GM18502 (cell line): Measurements from ENCODE around the gene NUTM2F.
"Not testable (repeated sequence)": the region's sequence is repeated elsewhere in the genome, so short reads cannot be mapped to it uniquely, and the experiment has no call there.

ENCODE experiments used
- ATAC-seq: cut with Tn5 transposase; IDR thresholded peaks from one replicate; pipeline ENCODE4 v1.9.1; 2021; ENCODE audit warnings: mild to moderate bottlenecking; ENCODE audit not compliant: unreplicated experiment, poor library complexity

Gene NUTM2F

GRCh38 chr9:94316236-94316635 lies 12.2 kb downstream of the NUTM2F start:
- ATAC-seq: not testable (repeated sequence)

- not testable (repeated sequence) for ATAC-seq
These were observed 13.1 kb downstream of the NUTM2F start for GRCh38 chr9:94315034-94315984.

- ATAC-seq: no peak
These were observed 25.1 kb downstream of the NUTM2F start for GRCh38 chr9:94303321-94303720.

- ATAC-seq: no peak
These were observed 26.0 kb downstream of the NUTM2F start for GRCh38 chr9:94302426-94302825.

GRCh38 chr9:94301583-94301982 lies 26.9 kb downstream of the NUTM2F start:
- no peak for ATAC-seq

GRCh38 chr9:94300470-94301301 lies 27.8 kb downstream of the NUTM2F start:
- no peak for ATAC-seq

- no peak for ATAC-seq
These were observed 29.4 kb downstream of the NUTM2F start for GRCh38 chr9:94298949-94299599.

GRCh38 chr9:94289691-94290090 lies 38.8 kb downstream of the NUTM2F start:
- no peak for ATAC-seq

GRCh38 chr9:94287877-94288513 lies 40.4 kb downstream of the NUTM2F start:
- ATAC-seq: no peak

- no peak for ATAC-seq
These were observed 42.3 kb downstream of the NUTM2F start for GRCh38 chr9:94286116-94286515.

- ATAC-seq: no peak
These were observed 47.3 kb downstream of the NUTM2F start for GRCh38 chr9:94281101-94281500.

GRCh38 chr9:94280409-94280989 lies 47.9 kb downstream of the NUTM2F start:
- ATAC-seq: no peak

GRCh38 chr9:94277885-94278536 lies 50.4 kb downstream of the NUTM2F start:
- ATAC-seq: no peak

- not testable (repeated sequence) for ATAC-seq
These were observed 51.4 kb downstream of the NUTM2F start for GRCh38 chr9:94277029-94277428.

GRCh38 chr9:94270009-94270408 lies 58.4 kb downstream of the NUTM2F start:
- ATAC-seq: no peak

- ATAC-seq: no peak
These were observed 59.2 kb downstream of the NUTM2F start for GRCh38 chr9:94269264-94269663.
